SH-SY5Y (cell line): Measurements from ENCODE around the gene COL19A1.

ENCODE experiments used
- GATA2 ChIP-seq: IDR thresholded peaks from 2 replicates; pipeline ENCODE4 v1.6.1; 2011; ENCODE audit warnings: mild to moderate bottlenecking, low read depth, low read length
- GATA3 ChIP-seq: IDR thresholded peaks from 2 replicates; pipeline ENCODE4 v1.6.1; 2011; ENCODE audit warnings: low read depth, mild to moderate bottlenecking, low read length, moderate library complexity

COL19A1 gene

GRCh38 chr6:69866351-69866769 is at the start of gene COL19A1:
Gene COL19A1, plus strand, starts transcription at chr6:69866556. Its CDS starts 13,012 bp downstream, at chr6:69879568.
- TF ChIP-seq GATA2 (no peak), GATA3 (no peak)

GRCh38 chr6:69816569-69816968 is 49.8 kb upstream of the COL19A1 start:
- TF ChIP-seq GATA2 = no peak
- TF ChIP-seq GATA3 = no peak

GRCh38 chr6:69817358-69817757 is 49.0 kb upstream of the COL19A1 start:
- no peak for TF ChIP-seq GATA2
- TF ChIP-seq GATA3 = no peak

- TF ChIP-seq GATA3 (no peak), GATA2 (no peak)
Measured at GRCh38 chr6:69818223-69818930, 48.0 kb upstream of the COL19A1 start.

- TF ChIP-seq GATA2 (no peak), GATA3 (no peak)
Measured at GRCh38 chr6:69819138-69819537, 47.2 kb upstream of the COL19A1 start.

- no peak for TF ChIP-seq GATA3
- TF ChIP-seq GATA2 = no peak
Measured at GRCh38 chr6:69820018-69820417, 46.3 kb upstream of the COL19A1 start.

- TF ChIP-seq GATA3 (no peak), GATA2 (no peak)
Measured at GRCh38 chr6:69820438-69820837, 45.9 kb upstream of the COL19A1 start.

GRCh38 chr6:69825904-69826303 is 40.5 kb upstream of the COL19A1 start:
- TF ChIP-seq GATA3 (no peak), GATA2 (no peak)

- TF ChIP-seq GATA3 = no peak
- TF ChIP-seq GATA2 = no peak
Measured at GRCh38 chr6:69827276-69827893, 39.0 kb upstream of the COL19A1 start.

- TF ChIP-seq GATA3 = no peak
- no peak for TF ChIP-seq GATA2
Measured at GRCh38 chr6:69832558-69832957, 33.8 kb upstream of the COL19A1 start.

GRCh38 chr6:69835414-69836179 is 30.8 kb upstream of the COL19A1 start:
- no peak for TF ChIP-seq GATA3
- TF ChIP-seq GATA2 = no peak

GRCh38 chr6:69841862-69842261 is 24.5 kb upstream of the COL19A1 start:
- no peak for TF ChIP-seq GATA3
- no peak for TF ChIP-seq GATA2

GRCh38 chr6:69843189-69843588 is 23.2 kb upstream of the COL19A1 start:
- TF ChIP-seq GATA3 (no peak), GATA2 (no peak)

GRCh38 chr6:69846312-69846711 is 20.0 kb upstream of the COL19A1 start:
- TF ChIP-seq GATA2 = no peak
- no peak for TF ChIP-seq GATA3
